HG02885 (cell line): ENCODE measurements around the gene UMOD.

Source experiments
- ATAC-seq: cut with Tn5 transposase; IDR thresholded peaks from one replicate; pipeline ENCODE4 v1.9.1; 2021; ENCODE audit warnings: mild to moderate bottlenecking; ENCODE audit not compliant: unreplicated experiment, poor library complexity

UMOD gene

GRCh38 chr16:20352615-20353014 lies at the start of gene UMOD:
TSS of gene UMOD (minus strand) at chr16:20352715. CDS start at chr16:20350737, 1,978 bp downstream.
- ATAC-seq, result no peak

GRCh38 chr16:20401475-20402016 lies 49.0 kb upstream of the UMOD start:
- no peak for ATAC-seq

- no peak for ATAC-seq
These were observed 48.6 kb upstream of the UMOD start for GRCh38 chr16:20401066-20401465.

GRCh38 chr16:20399185-20399584 lies 46.7 kb upstream of the UMOD start:
- no peak for ATAC-seq

GRCh38 chr16:20398603-20399002 lies 46.1 kb upstream of the UMOD start:
- ATAC-seq, result no peak

GRCh38 chr16:20397468-20398074 lies 45.1 kb upstream of the UMOD start:
- ATAC-seq, result no peak

- no peak for ATAC-seq
These were observed 44.4 kb upstream of the UMOD start for GRCh38 chr16:20396846-20397467.

- ATAC-seq, result no peak
These were observed 43.4 kb upstream of the UMOD start for GRCh38 chr16:20395946-20396345.

GRCh38 chr16:20393801-20394577 lies 41.5 kb upstream of the UMOD start:
- ATAC-seq, result no peak

- ATAC-seq, result no peak
These were observed 38.5 kb upstream of the UMOD start for GRCh38 chr16:20391045-20391444.

- ATAC-seq, result no peak
These were observed 36.3 kb upstream of the UMOD start for GRCh38 chr16:20388854-20389253.

GRCh38 chr16:20387978-20388377 lies 35.5 kb upstream of the UMOD start:
- ATAC-seq, result no peak

- no peak for ATAC-seq
These were observed 33.6 kb upstream of the UMOD start for GRCh38 chr16:20385844-20386832.

- no peak for ATAC-seq
These were observed 30.9 kb upstream of the UMOD start for GRCh38 chr16:20383106-20384029.

- ATAC-seq, result no peak
These were observed 29.9 kb upstream of the UMOD start for GRCh38 chr16:20382202-20382948.

- no peak for ATAC-seq
These were observed 28.3 kb upstream of the UMOD start for GRCh38 chr16:20380782-20381181.

GRCh38 chr16:20377181-20377580 lies 24.7 kb upstream of the UMOD start:
- ATAC-seq, result no peak

GRCh38 chr16:20372701-20373100 lies 20.2 kb upstream of the UMOD start:
- no peak for ATAC-seq
